HS-27A (cell line): ENCODE data around the gene AIRE.

ENCODE experiments used
- DNase-seq: peaks from one replicate; pipeline ENCODE4 v3.0.0-alpha.2; 2012; ENCODE audit warnings: low read depth, missing footprints

The AIRE gene

DNA sequence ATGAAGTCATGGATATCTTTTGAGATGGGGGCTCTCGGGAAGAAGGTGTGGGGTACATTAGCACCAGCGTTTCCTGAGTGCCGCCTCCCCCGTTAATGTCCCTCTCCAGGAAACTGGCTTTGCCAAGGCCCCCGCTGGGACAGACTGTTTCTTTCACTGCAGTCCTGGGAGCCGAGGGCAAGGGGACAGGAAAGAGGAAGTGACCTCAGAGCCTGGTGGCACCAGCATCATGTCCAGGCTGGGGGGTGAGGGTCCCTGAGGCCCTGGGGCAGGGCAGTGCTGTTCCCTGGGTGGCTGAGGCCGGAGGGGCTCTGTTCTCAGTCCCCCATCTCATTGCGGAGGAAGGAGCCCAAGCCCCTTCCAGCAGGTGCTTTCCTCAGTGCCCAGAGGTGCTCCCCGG, 20.0 kb downstream of the AIRE start:
- no peak for DNase-seq

DNA sequence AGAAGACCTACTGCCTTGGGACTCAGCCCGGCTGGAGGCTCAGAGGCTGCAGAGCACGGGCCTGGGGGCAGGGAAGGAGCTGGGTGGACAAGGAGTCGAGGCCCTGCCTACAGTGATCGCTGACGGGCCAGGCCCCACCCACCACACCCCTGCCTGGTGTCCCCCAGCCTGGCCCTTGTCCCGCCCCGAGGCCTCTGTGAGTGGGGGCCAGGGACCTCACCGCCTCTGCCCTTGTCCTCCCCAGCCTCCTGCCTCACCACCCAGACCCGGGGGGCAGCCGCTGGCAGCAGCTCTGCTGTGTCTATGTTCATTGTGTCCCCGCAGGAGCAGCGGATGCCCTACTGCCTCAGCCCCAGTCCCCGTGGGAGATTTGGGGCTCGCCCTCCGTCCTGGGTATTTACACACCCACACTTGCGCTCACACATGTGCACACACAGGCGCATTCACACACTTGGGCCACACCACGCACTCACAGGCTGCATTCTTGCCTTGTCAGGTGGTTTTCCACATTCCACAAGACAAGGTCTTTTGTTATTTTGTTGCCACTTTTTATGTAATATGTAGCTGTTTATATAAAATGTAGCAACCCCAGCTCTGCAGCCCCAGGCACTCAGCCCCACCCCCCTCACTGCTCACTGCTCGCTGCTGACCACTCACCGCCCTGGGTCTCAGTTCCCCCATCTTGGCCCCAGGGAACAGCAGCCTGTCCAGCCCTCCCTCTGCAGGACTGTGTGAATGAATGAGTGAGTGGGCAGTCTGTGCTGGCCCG, 21.4 kb downstream of the AIRE start:
- no peak for DNase-seq

DNA sequence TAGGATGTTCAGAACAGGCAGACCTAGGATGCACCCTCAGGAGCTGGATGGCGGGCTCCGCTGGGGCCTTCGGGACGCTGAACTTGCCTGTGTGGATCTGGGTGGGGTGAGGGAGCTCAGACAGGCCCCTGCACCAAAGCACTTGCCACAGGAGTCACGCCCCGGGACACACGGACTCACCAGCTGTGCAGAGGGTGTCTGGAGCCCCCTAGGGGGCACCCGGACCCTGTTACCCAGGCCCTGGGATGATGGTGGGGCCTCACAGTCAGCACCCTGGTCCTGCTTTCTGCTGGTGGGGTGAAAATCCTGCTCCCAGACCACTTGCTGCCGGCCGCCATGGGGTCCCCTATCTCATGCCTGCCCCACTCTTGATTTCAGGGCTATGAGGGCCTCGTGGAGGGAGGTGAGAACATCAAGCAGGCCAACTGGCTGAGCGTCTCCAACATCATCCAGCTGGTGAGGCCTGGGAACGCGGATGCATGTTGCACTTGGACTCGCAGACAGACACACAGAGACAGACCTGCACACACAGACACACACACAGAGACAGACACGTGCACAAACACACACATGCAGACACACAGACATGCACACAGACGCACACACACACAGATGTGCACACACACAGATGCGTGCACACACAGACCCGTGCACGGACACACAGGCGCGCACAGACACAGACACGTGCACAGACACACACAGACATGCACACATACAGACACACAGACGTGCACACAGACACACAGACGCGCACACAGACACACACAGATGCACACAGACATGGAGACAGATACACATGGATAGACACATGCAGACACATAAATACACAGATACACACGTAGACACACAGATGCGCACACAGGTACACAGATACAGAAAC, 25.2 kb downstream of the AIRE start:
- DNase-seq, result no peak

DNA sequence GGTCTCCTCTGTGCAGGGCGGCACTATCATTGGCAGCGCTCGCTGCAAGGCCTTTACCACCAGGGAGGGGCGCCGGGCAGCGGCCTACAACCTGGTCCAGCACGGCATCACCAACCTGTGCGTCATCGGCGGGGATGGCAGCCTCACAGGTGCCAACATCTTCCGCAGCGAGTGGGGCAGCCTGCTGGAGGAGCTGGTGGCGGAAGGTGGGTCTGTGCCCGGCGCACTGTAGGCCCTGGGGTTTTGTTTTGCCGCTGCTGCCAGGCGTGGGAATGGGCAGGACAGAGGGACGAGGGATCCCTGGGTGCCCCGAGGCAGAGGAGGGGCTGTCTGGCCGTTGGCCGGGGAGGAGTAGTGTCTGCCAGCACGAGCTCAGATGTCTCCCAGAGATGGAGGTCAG, 26.4 kb downstream of the AIRE start:
- DNase-seq, result no peak

DNA sequence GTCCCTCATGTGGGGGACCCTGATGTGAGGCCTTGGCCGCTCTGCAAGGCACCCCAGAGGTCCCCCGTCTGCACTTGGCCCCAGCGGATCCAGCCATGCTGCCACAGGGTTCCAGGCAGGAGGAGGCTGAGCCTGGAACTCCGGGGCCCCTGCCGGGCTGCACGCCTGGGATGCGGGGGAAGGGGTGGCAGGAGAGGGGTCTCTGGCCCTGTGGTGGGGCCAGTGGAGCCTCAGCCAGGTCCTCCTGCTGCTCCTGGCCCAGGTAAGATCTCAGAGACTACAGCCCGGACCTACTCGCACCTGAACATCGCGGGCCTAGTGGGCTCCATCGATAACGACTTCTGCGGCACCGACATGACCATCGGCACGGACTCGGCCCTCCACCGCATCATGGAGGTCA, 27.0 kb downstream of the AIRE start:
- DNase-seq, result no peak

DNA sequence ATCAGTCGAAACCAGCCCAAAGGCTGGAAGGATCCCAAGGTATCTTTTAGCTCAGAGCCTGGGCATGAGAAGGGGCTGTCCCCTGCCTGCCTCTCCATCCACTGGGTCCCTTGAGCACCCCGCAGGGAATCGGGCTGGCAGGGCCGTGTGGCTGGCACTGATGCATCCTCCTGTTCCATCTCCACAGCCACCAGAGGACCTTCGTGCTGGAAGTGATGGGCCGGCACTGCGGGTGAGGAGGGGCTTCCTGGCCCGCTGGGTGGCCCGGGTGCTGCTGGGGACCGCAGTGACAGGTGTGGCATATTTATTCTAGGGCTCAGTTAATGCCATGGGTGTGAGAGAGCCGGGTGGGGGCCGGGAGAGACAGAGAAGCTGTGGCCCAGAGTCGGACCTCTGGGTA, 27.8 kb downstream of the AIRE start:
- DNase-seq, result no peak

DNA sequence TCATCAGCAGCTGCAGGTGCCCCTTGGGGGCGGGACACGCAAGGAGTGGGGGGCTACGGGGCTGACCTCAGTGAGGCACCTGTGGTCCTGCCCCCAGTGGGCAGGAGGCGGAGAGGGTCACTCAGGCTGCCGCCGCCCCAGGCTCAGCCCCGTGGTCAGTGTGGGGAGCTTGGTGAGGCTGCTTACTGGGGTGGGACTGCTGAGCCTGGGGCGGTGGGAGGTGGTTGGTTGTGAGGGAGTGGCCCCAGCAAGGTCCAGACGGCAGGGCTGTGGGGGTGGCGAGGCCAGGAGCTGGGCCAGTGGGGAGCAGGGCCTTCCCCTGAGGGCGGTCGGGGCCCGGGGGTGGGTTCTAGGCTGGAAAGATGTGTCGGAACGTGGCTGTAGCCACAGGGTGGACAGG, 28.5 kb downstream of the AIRE start:
- no peak for DNase-seq

DNA sequence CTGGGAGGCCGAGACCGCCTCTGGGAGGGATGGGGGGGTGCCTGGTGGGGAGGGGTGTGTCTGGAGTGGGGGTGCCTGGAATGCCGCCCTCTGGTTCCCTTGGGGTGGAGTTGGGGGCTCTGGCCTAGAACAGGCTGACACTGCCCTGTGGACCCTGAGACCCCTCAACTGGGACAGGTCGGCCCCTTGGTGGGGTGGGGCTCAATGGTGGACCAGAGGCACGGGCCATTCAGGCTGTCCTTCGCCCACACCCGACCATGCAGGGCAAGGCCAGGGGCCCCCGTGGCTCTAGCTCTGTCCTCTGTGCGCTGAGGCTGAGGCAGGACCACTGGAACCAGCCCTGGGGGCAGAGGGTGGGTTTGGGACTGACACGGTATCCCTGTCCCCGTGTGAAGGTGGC, 28.9 kb downstream of the AIRE start:
- no peak for DNase-seq

DNA sequence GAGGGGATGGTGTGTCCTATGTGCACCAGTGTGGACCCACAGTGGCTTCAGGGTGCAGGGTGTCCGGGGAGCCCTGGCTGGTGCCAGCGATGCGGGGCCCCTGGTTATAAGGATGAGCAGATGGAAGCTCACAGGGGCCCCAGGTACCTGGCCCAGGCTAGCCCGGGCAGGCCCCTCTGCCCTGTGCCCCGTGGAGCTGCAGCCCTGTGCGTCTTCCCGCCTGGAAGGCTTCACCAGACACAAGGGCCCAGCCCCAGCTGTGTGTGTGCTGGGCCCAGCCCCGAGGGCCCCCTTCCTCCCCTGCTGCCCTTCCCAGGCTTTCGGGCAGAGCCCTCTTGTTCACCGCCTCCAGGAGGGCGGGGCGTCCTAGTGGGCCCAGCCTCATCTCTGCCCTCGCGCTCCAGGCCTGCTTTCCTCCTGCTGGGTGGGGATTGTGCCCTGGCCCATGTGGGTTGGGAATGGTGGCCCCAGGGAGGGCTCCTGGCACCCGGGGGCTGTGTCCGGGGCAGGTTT, 30.1 kb downstream of the AIRE start:
- DNase-seq, result no peak

DNA sequence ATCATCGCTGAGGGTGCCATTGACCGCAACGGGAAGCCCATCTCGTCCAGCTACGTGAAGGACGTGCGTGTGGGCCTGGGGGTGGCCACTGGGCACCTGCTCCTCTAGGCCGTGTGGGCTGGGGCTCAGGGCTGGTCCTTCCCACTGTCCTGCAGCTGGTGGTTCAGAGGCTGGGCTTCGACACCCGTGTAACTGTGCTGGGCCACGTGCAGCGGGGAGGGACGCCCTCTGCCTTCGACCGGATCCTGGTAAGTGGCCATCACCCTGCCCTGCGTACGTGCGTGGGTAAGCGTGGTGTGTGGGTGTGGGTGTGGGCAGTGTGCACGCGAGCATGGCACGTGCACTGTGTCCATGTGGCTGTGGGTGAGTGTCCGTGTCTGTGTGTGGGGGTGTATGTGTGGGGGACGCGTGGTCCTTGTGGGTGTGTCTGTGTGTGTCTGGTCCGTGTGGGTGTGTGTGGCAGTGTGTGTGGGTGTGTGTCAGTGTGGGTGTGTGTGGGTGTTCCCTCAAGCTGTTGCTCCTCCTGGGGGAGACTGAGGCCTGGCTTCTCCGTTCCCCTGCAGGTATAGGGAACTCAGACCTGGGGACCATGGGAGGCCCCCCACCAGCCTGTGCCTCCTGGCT, 30.7 kb downstream of the AIRE start:
- DNase-seq, result no peak

DNA sequence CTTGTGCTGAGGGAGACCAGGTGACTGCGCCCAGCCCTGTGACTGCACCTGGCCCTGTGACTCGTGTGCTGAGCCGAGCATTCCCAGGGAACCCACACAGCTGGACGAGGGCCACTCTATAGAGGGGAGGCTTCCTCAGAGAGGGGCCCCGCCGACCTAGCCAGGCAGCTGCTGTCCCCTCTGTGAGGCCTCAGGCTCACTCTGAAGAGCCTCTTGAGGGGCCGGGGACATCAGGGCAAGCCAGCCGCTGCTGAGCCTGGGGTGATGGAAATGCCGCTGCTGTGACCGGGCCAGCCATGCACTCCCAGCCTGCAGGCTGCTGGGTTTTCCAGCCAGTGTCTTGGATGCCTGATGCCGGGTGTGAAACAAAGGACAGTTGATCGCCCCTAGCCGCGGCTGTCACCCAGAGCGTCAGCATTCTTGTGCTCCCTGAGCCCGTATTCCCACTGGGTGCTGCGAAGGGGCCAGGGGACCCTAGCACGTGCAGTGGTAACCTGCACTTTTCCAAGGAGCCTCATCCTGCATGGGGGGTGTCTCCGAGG, 31.6 kb downstream of the AIRE start:
- DNase-seq, result no peak

DNA sequence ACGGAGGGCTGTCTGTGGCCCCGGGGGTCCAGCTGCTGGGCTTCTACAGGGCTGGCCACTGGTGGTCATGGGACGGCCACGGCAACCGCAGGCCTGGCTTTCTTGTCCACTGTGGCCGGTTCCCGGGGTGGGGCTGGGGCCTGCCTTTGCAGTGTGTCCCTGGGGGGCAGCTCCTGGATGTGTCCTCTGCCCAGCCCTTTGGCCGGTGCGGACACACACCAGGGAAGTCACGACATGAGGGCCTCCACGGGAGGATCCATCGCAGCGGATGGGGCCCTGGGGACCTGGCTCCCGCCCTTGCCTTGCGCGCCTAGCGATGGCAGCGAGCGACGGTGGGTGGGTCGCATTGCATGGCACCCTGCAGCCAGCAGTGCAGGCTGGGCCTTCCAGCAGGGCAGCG, 32.2 kb downstream of the AIRE start:
- DNase-seq, result no peak

DNA sequence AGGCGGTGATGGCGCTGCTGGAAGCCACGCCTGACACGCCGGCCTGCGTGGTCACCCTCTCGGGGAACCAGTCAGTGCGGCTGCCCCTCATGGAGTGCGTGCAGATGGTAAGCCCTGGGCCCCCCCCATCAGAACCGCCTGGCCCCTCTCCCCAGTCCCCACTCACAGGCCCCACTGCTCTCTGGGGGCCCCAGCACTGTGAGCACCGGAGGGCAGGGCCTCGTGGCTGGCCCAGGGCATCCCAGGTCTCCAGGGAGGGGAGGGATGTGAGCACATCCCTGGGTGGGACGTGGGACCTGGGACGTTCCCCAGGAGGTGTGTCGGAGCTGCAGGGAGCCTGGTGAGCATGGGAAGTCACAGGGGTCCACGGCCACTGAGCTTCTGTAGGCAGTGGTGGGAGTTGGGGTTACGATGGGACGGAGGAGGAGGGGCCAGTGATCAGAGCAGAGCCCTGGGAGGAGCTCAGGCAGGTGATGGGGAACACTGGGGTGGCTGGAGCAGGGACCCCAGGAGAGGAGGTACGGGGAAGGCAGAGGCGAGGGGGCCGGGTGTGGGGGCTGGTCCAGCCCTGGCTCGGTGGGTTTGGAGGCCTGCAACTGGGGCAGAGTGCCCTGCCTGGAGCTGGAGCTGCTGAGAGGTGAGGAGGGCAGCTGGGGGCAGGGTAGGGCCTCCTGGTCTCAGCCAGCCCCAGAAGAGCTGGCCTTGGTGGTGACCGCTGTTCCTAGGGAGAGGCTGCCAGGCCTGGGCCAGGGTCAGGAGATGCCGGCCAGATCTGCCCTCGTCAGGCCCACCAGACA, 33.0 kb downstream of the AIRE start:
- DNase-seq, result no peak

DNA sequence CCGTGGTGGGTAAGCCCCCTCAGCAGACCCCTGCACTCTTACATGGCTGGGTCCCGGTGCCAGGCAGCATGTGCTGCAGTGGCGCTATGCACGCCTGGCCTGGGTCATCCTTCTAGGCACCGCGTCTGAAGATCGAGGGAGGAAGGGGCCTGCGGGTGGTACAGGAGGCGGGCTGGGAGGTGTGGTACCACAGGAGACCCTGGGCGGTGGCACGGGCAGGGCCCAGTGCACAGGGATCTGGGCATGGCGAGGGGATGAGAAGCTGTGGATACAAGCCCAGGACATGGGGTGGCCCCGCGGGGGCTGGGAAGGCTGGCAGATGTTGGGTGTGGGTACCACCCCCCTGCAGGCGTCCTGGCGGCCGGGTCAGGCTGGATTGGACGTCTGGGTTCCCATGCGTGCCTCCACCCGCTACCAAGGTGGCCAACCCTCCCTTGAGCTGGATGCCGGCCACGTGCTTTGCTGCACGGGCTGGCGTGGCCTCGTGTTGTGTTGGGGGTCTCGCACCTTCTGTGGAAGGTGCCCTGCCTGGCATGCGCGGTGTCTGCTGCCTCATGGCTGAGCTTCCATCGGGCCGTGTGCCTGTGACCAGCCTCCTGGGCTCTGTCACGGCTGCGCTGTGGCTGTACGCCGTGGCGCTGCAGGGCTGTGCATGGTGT, 33.9 kb downstream of the AIRE start:
- no peak for DNase-seq

DNA sequence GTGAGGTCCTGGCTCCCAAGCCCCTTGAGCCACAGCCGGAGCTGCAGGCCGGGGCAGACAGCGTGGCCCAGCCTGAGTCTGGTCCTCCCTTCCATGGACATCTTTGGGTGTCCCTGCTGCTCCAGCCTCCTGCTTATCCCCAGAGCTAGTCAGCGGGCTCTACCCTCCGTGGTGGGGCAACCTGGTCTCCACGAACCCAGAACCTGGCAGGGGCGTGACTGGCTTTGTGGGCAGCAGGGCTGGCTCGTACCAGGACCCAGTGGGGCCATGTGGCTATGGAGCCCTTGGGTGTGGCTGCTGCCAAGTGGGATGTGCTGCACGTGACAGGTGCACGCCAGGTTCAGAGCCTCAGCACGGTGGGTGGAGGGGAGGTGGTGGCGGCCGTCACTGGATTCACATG, 35.2 kb downstream of the AIRE start:
- no peak for DNase-seq

DNA sequence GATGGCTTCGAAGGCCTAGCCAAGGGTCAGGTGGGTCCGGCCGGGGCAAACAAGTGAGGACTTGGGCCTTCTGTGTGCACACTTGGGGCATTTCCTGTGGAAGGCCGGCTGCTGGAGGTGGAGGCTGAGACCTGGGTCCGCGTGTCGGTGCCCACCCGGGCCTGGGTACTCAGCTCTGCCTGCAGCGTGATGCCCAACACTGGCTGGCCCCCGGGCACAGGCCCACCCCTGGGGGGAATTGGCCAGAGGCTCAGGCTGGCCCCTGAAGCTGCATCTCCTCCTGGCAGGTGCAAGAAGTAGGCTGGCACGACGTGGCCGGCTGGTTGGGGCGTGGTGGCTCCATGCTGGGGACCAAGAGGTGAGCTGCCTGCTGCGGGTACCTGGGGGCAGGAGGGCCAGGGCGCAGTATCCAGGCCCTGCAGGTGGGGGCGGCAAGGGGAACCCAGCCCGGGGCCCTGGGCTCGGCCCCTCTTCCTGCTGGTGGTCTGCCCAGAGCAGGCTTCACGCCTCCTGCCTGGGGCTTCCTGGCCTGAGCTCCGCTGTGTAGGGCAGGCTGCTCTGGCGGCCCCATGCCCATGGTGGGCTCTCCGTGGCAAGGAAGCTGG, 36.3 kb downstream of the AIRE start:
- DNase-seq, result no peak

DNA sequence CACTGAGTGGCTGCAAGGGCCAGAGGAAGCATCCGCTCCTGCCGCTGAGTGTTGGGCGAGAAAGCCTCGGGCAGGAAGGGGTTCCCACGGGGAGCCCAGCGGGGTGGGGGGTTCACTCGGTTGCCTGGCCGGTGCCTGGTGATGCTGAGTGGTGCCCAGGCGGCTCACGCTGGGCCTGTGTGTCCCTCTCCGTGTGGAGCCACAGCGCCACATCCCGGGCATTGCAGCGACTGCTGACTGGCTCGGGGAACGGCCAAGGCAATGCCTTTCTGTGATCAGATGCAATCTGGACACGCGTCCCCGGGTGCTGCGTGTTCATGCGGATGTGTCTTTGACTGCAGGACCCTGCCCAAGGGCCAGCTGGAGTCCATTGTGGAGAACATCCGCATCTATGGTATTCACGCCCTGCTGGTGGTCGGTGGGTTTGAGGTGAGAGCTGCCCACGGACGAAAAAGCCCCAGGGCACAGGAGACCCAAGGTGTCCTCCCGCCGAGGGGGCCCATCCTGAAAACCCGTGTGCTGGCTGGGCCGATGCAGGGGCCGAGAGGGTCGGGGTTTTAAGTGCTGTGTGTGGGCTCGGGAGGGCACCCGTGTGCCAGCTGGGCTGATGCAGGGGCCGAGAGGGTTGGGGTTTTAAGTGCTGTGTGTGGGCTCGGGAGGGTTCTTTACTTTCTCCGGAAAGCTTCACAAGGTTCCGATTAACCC, 37.1 kb downstream of the AIRE start:
- DNase-seq, result no peak

DNA sequence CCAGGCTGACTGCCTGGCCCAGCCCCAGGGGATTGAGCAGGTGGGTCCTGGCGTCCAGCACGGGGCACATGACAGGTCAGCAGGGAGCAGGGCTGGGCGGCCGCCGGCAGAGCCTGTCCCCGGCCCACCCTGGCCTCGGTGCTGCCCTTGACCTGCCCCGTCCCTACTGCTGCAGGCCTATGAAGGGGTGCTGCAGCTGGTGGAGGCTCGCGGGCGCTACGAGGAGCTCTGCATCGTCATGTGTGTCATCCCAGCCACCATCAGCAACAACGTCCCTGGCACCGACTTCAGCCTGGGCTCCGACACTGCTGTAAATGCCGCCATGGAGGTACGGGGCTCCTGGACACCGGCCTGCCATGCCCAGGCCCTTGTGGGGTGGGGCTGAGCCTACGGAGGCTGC, 37.9 kb downstream of the AIRE start:
- DNase-seq, result no peak

DNA sequence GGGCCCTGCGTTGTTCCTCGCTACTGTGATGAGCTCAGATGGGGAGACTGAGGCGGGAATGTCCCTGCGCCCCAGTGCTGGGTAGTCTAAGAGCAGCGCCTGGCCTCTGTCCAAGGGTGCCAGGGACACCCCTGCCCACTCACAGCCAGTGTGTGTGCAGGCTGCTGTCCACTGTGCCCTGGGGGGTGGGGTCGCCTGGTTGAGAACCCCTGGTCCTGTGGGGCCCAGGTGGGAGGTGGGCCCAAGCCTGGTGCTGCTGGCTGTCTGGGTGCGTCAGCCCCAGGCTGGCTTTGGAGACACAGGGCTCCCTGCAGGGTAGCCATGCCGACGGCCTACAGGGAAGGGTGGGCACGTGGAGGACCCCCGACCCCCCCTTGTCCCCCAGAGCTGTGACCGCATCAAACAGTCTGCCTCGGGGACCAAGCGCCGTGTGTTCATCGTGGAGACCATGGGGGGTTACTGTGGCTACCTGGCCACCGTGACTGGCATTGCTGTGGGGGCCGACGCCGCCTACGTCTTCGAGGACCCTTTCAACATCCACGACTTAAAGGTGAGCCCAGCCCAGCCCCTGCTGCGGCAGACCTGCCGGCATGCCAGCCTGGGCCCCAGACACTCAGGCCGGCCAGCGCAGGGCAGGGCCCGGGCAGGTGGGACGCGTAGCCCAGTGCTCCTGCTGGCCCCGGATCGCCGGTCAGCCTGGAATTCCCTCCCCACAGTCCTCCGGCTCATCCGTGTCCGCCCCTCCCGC, 38.6 kb downstream of the AIRE start:
- DNase-seq, result no peak

DNA sequence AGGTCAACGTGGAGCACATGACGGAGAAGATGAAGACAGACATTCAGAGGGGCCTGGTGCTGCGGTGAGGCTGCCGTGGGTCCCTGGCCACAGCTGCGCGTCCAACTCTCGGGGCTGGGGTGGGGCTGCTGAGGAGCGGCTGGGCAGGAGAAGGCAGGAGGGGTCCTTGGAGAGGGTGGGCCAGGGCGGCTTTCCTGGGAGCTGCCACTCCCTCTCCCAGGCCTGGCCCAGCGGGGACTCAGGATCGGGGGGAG, 39.1 kb downstream of the AIRE start:
- DNase-seq, result no peak
